ENCODE results near the gene MAN2B2.

GRCh38 chr4:6625256-6625655 lies 50.3 kb downstream of the MAN2B2 start:
- TF ChIP-seq CTCF (conservative IDR thresholded peaks at IDR 0.05; ENCODE audit: low read depth, low read length) (no peak), EZH2 (IDR thresholded peaks at IDR 0.05; ENCODE audit: low read length, unreplicated experiment) (no peak), EZH2phosphoT487 (IDR thresholded peaks at IDR 0.05; ENCODE audit: borderline replicate concordance, low read length) (no peak)
